ENCODE measurements around the gene ASXL1.

DNA sequence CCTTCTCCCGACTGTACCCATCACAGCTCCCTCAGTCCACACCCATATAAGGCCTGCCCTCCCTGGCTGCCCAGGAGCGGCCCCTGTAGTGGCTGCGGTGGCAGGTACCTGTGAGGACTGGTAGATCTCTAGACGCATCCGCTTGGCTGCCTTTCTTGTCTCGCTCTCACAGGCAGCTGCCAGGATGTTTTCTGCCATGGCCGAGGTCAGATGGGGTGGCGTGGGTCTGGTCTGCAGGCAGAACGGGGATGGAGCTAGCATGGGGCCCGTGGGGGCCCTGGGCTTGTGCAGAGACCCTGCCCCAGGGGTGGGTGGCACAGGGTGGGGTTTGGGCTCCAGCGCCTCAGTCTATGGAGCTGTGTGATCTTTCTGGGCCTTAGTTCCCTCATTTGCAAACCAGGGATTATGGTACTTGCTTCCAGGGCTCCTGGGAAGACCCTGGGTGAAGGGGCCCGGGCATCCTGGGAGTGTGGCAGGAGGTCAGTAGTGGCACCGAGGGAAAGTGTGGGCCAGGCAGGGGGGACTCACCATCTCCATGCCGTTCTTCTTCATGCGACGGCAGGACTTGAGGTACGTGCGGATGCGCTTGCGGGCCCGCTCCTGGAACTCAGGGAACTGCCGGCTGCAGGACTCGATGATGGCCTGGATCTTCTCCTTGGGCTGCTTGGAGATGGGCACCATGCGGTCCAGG, 94.8 kb downstream of the ASXL1 start:
- no peak for TF ChIP-seq GATA3 (IDR thresholded peaks at IDR 0.05; ENCODE audit: low read depth, low read length)
- TF ChIP-seq GATA2 (IDR thresholded peaks at IDR 0.05; ENCODE audit: low read depth, low read length) = no peak

Measured in SH-SY5Y (cell line).